Type B pancreatic cell (in vitro differentiated cells): ENCODE results near the gene OLFML2A. TPM values are rescaled to one million over a fixed set of nuclear protein-coding genes. Genes with fewer than 3 reads are reported as not detected.
A peak's percentile ranks its signal among the peaks of the same experiment; 100 is the strongest.

ENCODE experiments used
- DNase-seq: peaks from one replicate; pipeline ENCODE4 v3.0.0; 2021; ENCODE audit warnings: mixed read lengths; ENCODE audit not compliant: unreplicated experiment; ENCODE audit errors: extremely low spot score
- H3K27ac Mint-ChIP-seq: 2 replicates; pipeline ENCODE4 v1.8.0; 2021; ENCODE audit warnings: mild to moderate bottlenecking, mixed read lengths
- H3K27me3 Mint-ChIP-seq: 2 replicates; pipeline ENCODE4 v1.8.0; 2021; ENCODE audit warnings: mixed read lengths
- H3K36me3 Mint-ChIP-seq: 2 replicates; pipeline ENCODE4 v1.8.0; 2021; ENCODE audit warnings: mixed read lengths
- H3K4me1 Mint-ChIP-seq: one replicate; pipeline ENCODE4 v1.8.0; 2021; ENCODE audit warnings: mixed read lengths; ENCODE audit not compliant: unreplicated experiment
- H3K4me3 Mint-ChIP-seq: 2 replicates; pipeline ENCODE4 v1.8.0; 2021; ENCODE audit warnings: mild to moderate bottlenecking, mixed read lengths
- H3K9me3 Mint-ChIP-seq: 2 replicates; pipeline ENCODE4 v1.8.0; 2021; ENCODE audit warnings: mixed read lengths
- CTCF ChIP-seq: fragments of 200-600 bp; sonication (generic); conservative IDR thresholded peaks from 2 replicates; pipeline ENCODE4 v1.5.0; 2021; ENCODE audit warnings: antibody characterized with exemption, mild to moderate bottlenecking
- total RNA-seq: library from RNA; stranded (reverse); gene quantifications from 2 replicates; pipeline ENCODE4 v1.2.1, GENCODE V29; 2021; ENCODE audit warnings: low replicate concordance

Gene OLFML2A
- total RNA-seq, 1 donor from 2014 or later = 6.3 TPM

GRCh38 chr9:124855566-124855943 is 78.6 kb downstream of the OLFML2A start:
- Mint-ChIP-seq H3K36me3 (peaks cover 6% of the 10 kb centered on the region), H3K4me3 (no peak overlapping the region), H3K4me1 (peaks cover 16% of the 10 kb centered on the region), H3K9me3 (no peaks in the 10 kb centered on the region), H3K27me3 (peaks cover 3% of the 10 kb centered on the region), H3K27ac (no peak overlapping the region)
- TF ChIP-seq CTCF = no peak
- no peak for DNase-seq

- no peak for DNase-seq
- no peak overlapping the region for H3K27ac Mint-ChIP-seq
- H3K27me3 Mint-ChIP-seq = peaks cover 3% of the 10 kb centered on the region
- TF ChIP-seq CTCF = peak; percentile 46
- H3K4me1 Mint-ChIP-seq = peaks cover 13% of the 10 kb centered on the region
- H3K4me3 Mint-ChIP-seq = peak overlapping the region; percentile 36
- H3K36me3 Mint-ChIP-seq = peaks cover 7% of the 10 kb centered on the region
- H3K9me3 Mint-ChIP-seq = no peaks in the 10 kb centered on the region
These were observed 79.2 kb downstream of the OLFML2A start for GRCh38 chr9:124855944-124856765.

DNA sequence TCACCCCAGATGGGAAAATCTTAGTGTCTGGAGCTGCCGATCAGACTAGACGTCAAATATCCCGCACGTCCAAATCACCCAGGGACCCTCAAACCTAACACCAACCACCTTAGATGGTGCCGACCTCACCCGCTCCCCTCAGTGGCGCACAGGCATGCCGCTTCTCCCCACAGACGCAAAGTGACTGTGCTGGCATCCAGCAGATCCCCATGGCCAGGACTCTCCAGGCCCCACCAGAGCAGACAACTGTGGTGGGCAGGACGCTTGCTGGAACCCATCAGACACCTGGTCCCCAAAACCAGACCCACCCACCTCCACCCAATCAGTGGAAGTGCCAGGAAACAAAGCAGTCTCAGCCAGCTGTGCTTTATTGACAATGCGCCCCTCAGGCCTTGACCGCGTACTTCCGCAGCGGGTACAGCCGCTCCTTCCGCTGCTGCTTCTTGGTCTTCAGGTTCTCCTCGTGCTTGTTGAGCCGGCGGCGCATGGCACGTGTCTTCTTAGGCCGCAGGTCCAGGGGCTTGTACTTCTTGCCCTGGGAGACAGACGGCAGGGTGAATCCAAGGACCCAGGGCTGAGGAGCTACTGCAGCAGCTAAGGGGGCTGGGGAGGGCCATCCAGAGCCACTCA is 80.7 kb downstream of the OLFML2A start:
- H3K9me3 Mint-ChIP-seq = no peaks in the 10 kb centered on the region
- peaks cover 15% of the 10 kb centered on the region for H3K4me1 Mint-ChIP-seq
- H3K27ac Mint-ChIP-seq = peak overlapping the region; percentile 11
- H3K36me3 Mint-ChIP-seq = peaks cover 9% of the 10 kb centered on the region
- no peak for DNase-seq
- H3K27me3 Mint-ChIP-seq = peaks cover 2% of the 10 kb centered on the region
- TF ChIP-seq CTCF = no peak
- H3K4me3 Mint-ChIP-seq = peak overlapping the region; percentile 34

- Mint-ChIP-seq H3K4me1 (peaks cover 15% of the 10 kb centered on the region), H3K27me3 (no peaks in the 10 kb centered on the region), H3K27ac (no peak overlapping the region), H3K9me3 (no peaks in the 10 kb centered on the region), H3K4me3 (peak overlapping the region; percentile 28), H3K36me3 (peaks cover 9% of the 10 kb centered on the region)
- no peak for TF ChIP-seq CTCF
- DNase-seq = no peak
These were observed 81.6 kb downstream of the OLFML2A start for GRCh38 chr9:124858330-124859046.

- H3K36me3 Mint-ChIP-seq = peaks cover 9% of the 10 kb centered on the region
- H3K27ac Mint-ChIP-seq = peak overlapping the region; percentile 54
- DNase-seq = no peak
- no peaks in the 10 kb centered on the region for H3K9me3 Mint-ChIP-seq
- no peak for TF ChIP-seq CTCF
- peak overlapping the region; percentile 95 for H3K4me3 Mint-ChIP-seq
- no peaks in the 10 kb centered on the region for H3K27me3 Mint-ChIP-seq
- H3K4me1 Mint-ChIP-seq = peaks cover 16% of the 10 kb centered on the region
These were observed 83.1 kb downstream of the OLFML2A start for GRCh38 chr9:124859803-124860581.
